ENCODE results near the gene FBXW7.
A peak's percentile ranks its signal among the peaks of the same experiment; 100 is the strongest.

FBXW7 gene

DNA sequence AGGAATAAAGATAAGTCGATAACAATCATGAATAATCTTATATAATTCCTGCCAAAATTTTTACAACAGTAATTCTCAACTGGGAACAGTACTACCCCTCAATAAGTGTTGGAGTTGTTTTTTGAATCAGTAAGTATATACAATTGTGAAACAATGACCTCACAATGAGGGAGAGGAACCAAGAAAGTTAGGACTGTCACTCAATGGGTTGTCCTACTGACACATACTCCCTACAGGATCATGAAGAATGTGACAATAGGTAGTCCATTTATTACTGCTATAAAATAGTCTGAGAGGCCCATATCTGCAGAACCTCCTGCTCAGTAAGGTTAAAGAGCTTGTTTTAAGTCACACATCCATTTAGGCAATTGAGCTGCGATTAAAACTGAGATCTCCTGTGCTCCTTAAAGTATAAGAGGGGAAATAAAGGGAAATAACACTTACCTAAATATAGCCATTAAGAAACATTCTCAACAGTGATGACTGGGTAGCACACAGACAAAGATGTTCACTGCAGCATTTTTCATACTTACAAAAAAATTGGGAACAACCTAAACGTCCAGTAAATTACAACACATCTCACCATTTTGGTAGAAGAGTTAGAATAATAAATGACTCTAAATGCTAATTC lies 26.2 kb downstream of the FBXW7 start:
- DNase-seq, result no peak

DNA sequence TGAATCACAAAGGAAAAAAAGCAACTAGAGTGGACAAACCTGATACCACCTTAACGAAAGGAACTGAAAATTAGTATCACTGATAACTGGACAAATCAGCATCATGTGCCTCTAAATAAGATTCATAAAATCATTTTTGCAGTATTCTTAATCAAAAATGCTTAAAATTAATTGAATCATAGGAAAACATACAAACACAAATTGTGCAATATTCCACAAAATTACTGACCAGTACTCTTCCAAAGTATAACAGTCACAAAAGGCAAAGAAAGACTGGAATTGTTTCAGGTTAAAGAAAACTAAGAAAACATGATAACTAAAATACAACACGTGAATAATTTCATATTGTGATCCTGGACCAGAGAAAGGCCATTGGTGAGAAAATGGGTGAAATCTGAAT lies 27.1 kb downstream of the FBXW7 start:
- no peak for DNase-seq

GRCh38 chr4:152508386-152508785 lies 27.5 kb downstream of the FBXW7 start:
- no peak for DNase-seq

DNA sequence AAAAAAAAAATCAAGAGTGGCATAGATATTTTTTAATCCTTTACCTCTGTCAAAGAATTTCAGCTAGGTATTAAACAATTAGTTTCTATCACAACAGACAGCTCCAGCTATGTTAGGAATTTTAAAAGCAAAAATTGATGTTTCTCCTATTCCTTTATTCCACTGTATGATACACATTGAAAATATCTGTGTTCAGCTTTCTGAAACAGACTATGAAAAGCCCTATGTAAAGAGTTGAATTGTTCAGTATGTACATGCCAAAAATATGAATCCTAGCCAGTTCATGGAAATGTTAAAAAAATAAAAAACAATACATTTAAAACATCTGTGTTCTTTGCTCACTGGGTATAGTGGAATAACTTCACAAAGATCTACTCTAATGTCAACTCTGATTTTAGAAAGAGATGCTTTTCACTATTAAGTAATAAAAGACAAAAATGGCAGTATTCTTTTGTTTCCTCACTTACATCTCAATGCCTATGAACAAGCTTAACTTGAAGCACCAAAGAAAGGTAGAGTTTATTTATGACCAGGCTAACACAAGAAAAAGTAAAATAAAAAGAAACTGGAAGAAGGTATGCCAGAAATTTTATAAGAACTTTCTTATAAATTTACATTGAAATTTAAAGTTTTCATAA lies 32.1 kb downstream of the FBXW7 start:
- DNase-seq, result no peak

DNA sequence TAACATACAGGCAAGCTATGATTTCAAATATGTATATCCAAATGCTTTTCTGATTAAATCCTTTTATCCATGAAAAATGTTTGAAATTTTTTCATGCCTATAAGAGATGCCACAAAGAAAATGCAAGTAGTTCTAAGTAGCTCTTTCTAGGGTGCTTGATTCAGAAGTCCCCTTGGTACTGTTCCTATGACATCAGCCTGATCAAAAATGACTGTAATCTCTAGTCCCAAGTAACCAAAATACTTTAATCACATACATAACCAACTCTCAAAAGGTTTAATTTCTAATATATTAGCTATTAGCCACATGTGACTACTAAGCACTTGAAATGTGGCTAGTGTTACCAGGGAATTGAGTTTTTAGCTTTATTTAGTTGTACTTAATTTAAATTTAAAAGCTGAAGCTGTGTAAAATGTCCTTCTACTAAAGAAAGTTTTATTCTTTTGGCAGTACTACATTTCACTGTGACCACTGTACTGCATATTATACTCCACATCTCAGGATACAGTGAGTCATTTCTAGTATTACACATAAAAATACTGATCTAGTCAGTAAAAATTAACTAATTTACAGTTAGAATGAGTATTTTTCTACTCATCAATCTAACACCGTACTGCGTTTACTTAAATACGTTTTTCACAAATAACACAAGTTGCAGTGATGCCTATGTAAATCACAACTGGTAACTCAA lies 33.9 kb downstream of the FBXW7 start:
- peak; percentile 19 for DNase-seq

GRCh38 chr4:152500800-152501434 lies 35.0 kb downstream of the FBXW7 start:
- peak; percentile 53 for DNase-seq

- no peak for DNase-seq
Observed at GRCh38 chr4:152500275-152500674, 35.6 kb downstream of the FBXW7 start.

DNA sequence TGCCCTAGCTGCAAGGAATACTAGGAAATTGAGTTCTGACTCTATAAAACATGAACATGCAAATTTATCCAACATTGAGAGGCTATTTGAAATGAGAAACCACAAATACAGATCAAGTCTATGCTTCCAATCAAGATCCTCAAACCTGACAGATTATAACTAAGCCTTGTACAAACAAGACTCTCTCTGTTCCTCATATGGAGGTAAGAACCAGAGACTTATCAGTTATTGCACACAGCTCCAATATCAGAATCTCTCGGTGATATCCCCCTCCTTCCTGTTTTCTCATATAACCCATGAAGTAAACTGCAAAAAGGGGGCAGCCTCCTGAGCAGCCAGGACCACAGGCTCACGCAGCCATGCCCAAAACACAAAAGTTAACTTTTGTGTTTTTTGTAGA lies 36.5 kb downstream of the FBXW7 start:
- DNase-seq, result no peak

- DNase-seq, result no peak
Observed at GRCh38 chr4:152494020-152494419, 41.9 kb downstream of the FBXW7 start.

DNA sequence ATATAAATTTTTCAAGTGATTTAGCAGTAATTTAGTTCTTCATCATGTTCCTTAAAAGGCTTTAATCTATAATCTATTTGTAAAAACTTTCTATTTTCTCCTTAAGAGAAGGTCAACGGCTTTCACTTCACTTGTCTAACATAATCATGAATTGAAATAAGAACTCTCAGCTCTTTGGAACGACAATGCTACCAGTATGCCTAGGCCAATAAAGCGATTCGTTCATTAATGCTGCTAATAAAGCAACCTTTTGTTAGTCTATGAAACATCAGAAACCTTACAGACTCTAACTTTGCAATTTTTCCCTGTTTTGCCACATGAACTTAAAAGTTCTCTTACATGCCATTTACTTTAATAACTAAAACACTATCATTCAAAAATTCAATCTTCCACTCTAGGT lies 47.6 kb downstream of the FBXW7 start:
- DNase-seq, result no peak

GRCh38 chr4:152486429-152487389 lies 49.2 kb downstream of the FBXW7 start:
- no peak for DNase-seq

- DNase-seq, result peak; percentile 56
Observed at GRCh38 chr4:152485726-152486276, 50.1 kb downstream of the FBXW7 start.

GRCh38 chr4:152482211-152482610 lies 53.7 kb downstream of the FBXW7 start:
- no peak for DNase-seq

DNA sequence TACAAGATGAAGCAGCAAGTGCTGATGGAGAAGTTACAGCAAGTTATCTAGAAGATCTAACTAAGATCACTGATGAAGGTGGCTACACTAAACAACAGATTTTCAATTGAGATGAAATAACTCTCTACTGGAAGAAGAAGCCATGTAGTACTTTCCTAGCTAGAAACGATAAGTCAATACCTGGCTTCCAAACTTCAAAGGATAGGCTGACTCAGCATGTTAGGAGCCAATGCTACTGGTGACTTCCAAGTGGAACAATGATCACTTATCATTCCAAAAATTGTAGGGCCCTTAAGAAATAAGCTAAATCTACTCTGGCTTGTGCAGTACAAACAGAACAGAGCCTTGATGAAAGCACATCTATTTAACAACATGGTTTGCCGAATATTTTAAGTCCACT lies 55.0 kb downstream of the FBXW7 start:
- DNase-seq, result no peak

- no peak for DNase-seq
Observed at GRCh38 chr4:152480326-152480725, 55.6 kb downstream of the FBXW7 start.

DNA sequence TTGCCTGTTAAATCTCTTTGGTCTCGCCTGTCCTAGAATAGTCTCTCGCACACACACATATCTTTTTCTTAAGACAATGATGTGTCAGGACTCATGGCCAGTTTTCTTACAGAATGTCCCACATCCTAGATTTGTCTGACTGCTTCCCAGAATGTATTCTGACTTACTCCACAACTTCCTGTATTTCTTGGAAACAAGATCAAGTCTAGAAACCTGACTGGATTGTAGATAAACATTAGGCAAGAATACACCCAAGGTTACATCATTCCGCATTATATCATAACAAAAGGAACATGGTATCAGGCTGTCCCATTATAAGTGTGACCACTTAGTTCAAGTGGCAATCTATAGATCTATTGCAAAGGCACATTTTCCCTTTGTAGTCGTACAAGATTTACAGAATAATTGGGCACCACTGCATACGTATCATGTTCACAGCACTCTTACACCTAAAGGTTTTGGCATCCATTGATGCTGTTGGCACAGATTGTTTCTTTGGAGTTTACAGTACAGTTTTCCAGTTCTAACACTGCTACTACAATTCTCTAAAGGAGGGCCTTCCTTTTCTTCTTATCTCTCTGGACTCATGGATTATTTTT lies 56.4 kb downstream of the FBXW7 start:
- DNase-seq, result no peak

DNA sequence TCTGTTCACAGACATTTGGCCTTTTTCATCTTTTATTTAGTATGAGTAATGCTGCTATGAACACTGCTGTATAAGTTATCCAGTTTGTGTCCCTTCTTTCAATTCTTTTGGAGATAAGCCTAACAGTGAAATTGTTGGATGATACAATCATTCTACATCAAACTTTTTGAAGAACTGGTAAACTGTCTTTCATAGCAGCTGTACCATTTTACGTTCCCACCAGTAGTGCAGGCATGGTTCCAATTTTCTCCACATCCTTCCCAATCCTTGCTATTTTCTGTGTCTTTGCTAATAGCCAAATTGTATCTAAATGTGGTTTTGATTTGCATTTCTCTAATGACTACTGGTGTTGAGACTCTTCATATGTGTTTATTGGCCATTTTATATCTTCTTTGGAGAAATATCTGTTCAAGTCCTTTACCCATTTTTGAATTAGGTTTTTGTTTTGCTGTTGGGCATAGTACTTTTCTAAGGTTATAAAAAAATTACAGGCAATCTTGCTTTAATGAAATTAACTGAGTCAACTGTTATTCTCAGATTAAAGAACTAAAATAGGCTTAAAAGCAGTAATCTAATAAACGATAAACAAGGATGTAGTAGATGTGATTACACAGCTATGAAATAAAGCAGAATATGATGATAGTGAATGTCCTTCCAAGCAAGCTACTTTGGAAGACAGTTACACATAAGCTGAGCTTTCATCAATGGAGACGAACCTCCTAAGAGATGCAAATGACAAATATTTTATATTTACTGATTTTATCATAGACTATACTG lies 57.2 kb downstream of the FBXW7 start:
- no peak for DNase-seq

DNA sequence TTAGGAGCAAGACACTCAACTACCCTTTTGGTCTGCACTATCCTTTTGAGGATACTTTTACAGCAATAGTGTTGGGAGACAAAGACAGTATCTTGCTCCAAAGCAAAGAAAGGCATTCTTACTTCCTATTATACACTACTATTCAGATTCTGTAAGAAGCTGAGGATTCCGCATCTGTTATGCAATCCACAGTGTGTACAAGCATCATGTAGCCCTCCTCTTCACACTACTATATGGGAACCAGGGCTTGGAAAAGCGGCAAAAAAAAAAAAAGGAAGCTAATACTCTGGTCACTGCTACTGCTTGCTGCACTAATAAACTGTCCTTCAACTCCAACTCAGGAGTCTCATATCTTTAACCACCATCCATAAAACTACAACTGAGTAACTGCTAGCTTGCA lies 59.1 kb downstream of the FBXW7 start:
- DNase-seq, result no peak

DNA sequence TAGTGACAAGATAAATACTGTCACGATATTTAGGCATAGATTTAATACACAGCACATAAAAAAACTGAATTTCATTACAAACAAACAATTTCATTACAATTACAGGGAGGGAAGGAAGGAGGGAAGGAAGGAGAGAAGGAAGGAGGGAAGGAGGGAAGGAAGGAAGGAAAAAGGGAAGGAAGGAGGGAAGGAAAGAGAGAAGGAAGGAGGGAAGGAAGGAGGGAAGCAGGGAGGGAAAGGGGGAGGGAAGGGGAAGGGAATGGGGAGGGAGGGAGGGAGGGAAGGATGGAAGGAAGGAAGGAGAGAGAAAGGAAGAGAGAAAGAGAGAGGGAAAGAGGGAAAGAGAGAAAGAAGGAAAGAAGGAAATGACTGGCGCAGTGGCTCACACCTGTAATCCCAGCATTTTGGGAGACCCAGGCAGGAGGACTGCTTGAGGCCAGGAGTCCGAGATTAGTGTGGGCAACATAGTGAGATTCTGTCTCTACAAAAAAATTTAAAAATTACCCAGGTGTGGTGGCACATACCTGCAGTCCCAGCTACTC lies 64.6 kb downstream of the FBXW7 start:
- no peak for DNase-seq

GRCh38 chr4:152468408-152468807 lies 67.5 kb downstream of the FBXW7 start:
- no peak for DNase-seq

GRCh38 chr4:152467101-152467500 lies 68.8 kb downstream of the FBXW7 start:
- DNase-seq, result no peak
